OCI-LY7 (cell line): ENCODE data around the gene TMEM178B. TPM values are rescaled to one million over a fixed set of nuclear protein-coding genes. Genes with fewer than 3 reads are reported as not detected.

Experiments
- BruUV-seq: library from RNA; stranded (reverse); fragments of 400-500 nt; replicated peaks from 2 replicates; lab custom pipeline; 2021; lab: Mats Ljungman, UMichigan
- CTCF ChIA-PET: fragments of 300-600 bp; sonication (Branson Sonifier 250); formaldehyde crosslinking; loops from one replicate; lab custom pipeline; 2022; ENCODE audit warnings: antibody characterized with exemption; ENCODE audit not compliant: unreplicated experiment; lab: Charles Lee
- POLR2A ChIA-PET: fragments of 300-600 bp; sonication (Branson Sonifier 250); formaldehyde crosslinking; loops from one replicate; lab custom pipeline; 2022; ENCODE audit warnings: antibody characterized with exemption; lab: Charles Lee
- DNase-seq: peaks from one replicate; pipeline ENCODE4 v3.0.0-alpha.2; 2015; ENCODE audit warnings: low spot score
- H2AFZ ChIP-seq: fragments of 200-600 bp; sonication (generic), shearing (Covaris generic); 2 replicates; pipeline ENCODE4 v1.6.1; 2014; ENCODE audit warnings: mild to moderate bottlenecking, antibody characterized with exemption, low read length, moderate library complexity
- H3K27ac ChIP-seq: fragments of 200-600 bp; sonication (generic); 2 replicates; pipeline ENCODE4 v1.5.1; 2014; ENCODE audit warnings: mixed run types, low read depth, mild to moderate bottlenecking, moderate library complexity, low read length, inconsistent platforms; ENCODE audit not compliant: poor library complexity, severe bottlenecking
- H3K36me3 ChIP-seq: fragments of 200-600 bp; sonication (generic); 2 replicates; pipeline ENCODE4 v1.6.1; 2014; ENCODE audit warnings: mild to moderate bottlenecking, antibody characterized with exemption, low read length, moderate library complexity, mixed read lengths; ENCODE audit not compliant: insufficient read depth
- H3K4me1 ChIP-seq: fragments of 200-600 bp; sonication (generic); 2 replicates; pipeline ENCODE4 v1.5.1; 2014; ENCODE audit warnings: mild to moderate bottlenecking, low read length; ENCODE audit not compliant: insufficient read depth, poor library complexity, severe bottlenecking
- H3K4me2 ChIP-seq: fragments of 200-600 bp; sonication (generic); 2 replicates; pipeline ENCODE4 v1.6.1; 2014; ENCODE audit warnings: mild to moderate bottlenecking, low read length
- H3K4me3 ChIP-seq: fragments of 200-600 bp; sonication (generic); 2 replicates; pipeline ENCODE4 v1.5.1; 2014; ENCODE audit warnings: mild to moderate bottlenecking, low read depth, low read length; ENCODE audit not compliant: poor library complexity, severe bottlenecking
- H3K79me2 ChIP-seq: fragments of 200-600 bp; sonication (generic); 2 replicates; pipeline ENCODE4 v1.6.1; 2016; ENCODE audit warnings: low read depth, mild to moderate bottlenecking, low read length, moderate library complexity, mixed read lengths; ENCODE audit not compliant: insufficient read depth
- H3K9me2 ChIP-seq: fragments of 200-600 bp; sonication (generic); 2 replicates; pipeline ENCODE4 v1.6.1; 2016; ENCODE audit warnings: mild to moderate bottlenecking, low read length, mixed read lengths; ENCODE audit not compliant: insufficient read depth
- H3K9me3 ChIP-seq: fragments of 200-600 bp; sonication (generic); 2 replicates; pipeline ENCODE4 v1.6.1; 2014; ENCODE audit warnings: mild to moderate bottlenecking, mixed run types, low read length, mixed read lengths
- H4K20me1 ChIP-seq: fragments of 200-600 bp; sonication (generic); 2 replicates; pipeline ENCODE4 v1.6.1; 2014; ENCODE audit warnings: mild to moderate bottlenecking, antibody characterized with exemption, low read length, moderate library complexity, mixed read lengths; ENCODE audit not compliant: insufficient read depth
- CTCF ChIP-seq: fragments of 200-600 bp; sonication (generic); conservative IDR thresholded peaks from 2 replicates; pipeline ENCODE4 v1.5.1; 2014; ENCODE audit warnings: mild to moderate bottlenecking, antibody characterized with exemption, low read length, moderate library complexity, mixed read lengths
- EZH2phosphoT487 ChIP-seq: fragments of 200-600 bp; sonication (generic); IDR thresholded peaks from 2 replicates; pipeline ENCODE4 v1.6.1; 2018; ENCODE audit warnings: low read depth, borderline replicate concordance, mild to moderate bottlenecking, mixed run types, antibody characterized with exemption, low read length, moderate library complexity, mixed read lengths
- intact Hi-C: fragments of 100-400 bp; cut with micrococcal nuclease; formaldehyde crosslinking; loops from one replicate; pipeline ENCODE4 v1.10.0; 2022; ENCODE audit not compliant: unreplicated experiment
- total RNA-seq, 2 experiments: library from RNA; depleted of rRNA in 1 of 2; stranded (reverse); fragments of >200 nt in 1 of 2; shearing (Covaris generic) in 1 of 2; gene quantifications; 2 replicates each; pipeline ENCODE4 v1.2.3, GENCODE V29; 2014 to 2022

Gene TMEM178B
- total RNA-seq, 2 experiments from 2014 or later: not detected

GRCh38 chr7:141286522-141286921 lies 212.7 kb downstream of the TMEM178B start:
- CTCF ChIA-PET: no interaction called here
- no peak overlapping the region for H3K4me2 ChIP-seq
- BruUV-seq: no TSS peak

GRCh38 chr7:141287936-141288335 lies 214.1 kb downstream of the TMEM178B start:
- H3K9me3 ChIP-seq: no peaks in the 10 kb centered on the region
- intact Hi-C loops: no loop called here
- no peaks in the 10 kb centered on the region for H3K79me2 ChIP-seq
- POLR2A ChIA-PET: interaction anchor here (0.6 kb wide), 1 partner anchor 30 kb away, joined by 3 read pairs; no protein-coding TSS in a partner anchor
- H3K4me1 ChIP-seq: no peaks in the 10 kb centered on the region
- CTCF ChIA-PET: no interaction called here
- no peak overlapping the region for H3K4me3 ChIP-seq
- H4K20me1 ChIP-seq: no peaks in the 10 kb centered on the region
- H2AFZ ChIP-seq: no peak overlapping the region
- TF ChIP-seq CTCF (no peak), EZH2phosphoT487 (no peak)
- BruUV-seq: no TSS peak
- no peak for DNase-seq
- no peak overlapping the region for H3K4me2 ChIP-seq
- H3K36me3 ChIP-seq: no peaks in the 10 kb centered on the region
- H3K27ac ChIP-seq: no peak overlapping the region
- no peaks in the 10 kb centered on the region for H3K9me2 ChIP-seq

More at GRCh38 chr7:141286522-141286921, 212.7 kb downstream of the TMEM178B start:
- H4K20me1 ChIP-seq: no peaks in the 10 kb centered on the region
- intact Hi-C loops: no loop called here
- no peak overlapping the region for H2AFZ ChIP-seq
- TF ChIP-seq EZH2phosphoT487 (no peak), CTCF (no peak)
- no peaks in the 10 kb centered on the region for H3K9me3 ChIP-seq
- DNase-seq: no peak
- no peaks in the 10 kb centered on the region for H3K36me3 ChIP-seq
- no peak overlapping the region for H3K4me3 ChIP-seq
- H3K4me1 ChIP-seq: no peaks in the 10 kb centered on the region
- H3K79me2 ChIP-seq: no peaks in the 10 kb centered on the region
- no peaks in the 10 kb centered on the region for H3K9me2 ChIP-seq
- POLR2A ChIA-PET: no interaction called here
- H3K27ac ChIP-seq: no peak overlapping the region

GRCh38 chr7:141288626-141289025 lies 214.8 kb downstream of the TMEM178B start:
- intact Hi-C loops: no loop called here
- Histone ChIP-seq H3K4me2 (no peak overlapping the region), H3K79me2 (no peaks in the 10 kb centered on the region), H3K36me3 (no peaks in the 10 kb centered on the region), H4K20me1 (no peaks in the 10 kb centered on the region), H3K4me1 (no peaks in the 10 kb centered on the region), H3K9me2 (no peaks in the 10 kb centered on the region), H3K4me3 (no peak overlapping the region), H2AFZ (no peak overlapping the region), H3K27ac (no peak overlapping the region), H3K9me3 (no peaks in the 10 kb centered on the region)
- no peak for TF ChIP-seq EZH2phosphoT487
- TF ChIP-seq CTCF: no peak
- CTCF ChIA-PET: no interaction called here
- DNase-seq: no peak
- BruUV-seq: no TSS peak
- POLR2A ChIA-PET: no interaction called here
